ENCODE results near the gene TMEM167B. TPM values are rescaled to one million over a fixed set of nuclear protein-coding genes. Genes with fewer than 3 reads are reported as not detected.

Gene TMEM167B
- total RNA-seq, 1 experiment from 2014 or later = 23.6 TPM

GRCh38 chr1:109114342-109114674 is 23.7 kb downstream of the TMEM167B start:
- no peaks in the 10 kb centered on the region for H3K36me3 ChIP-seq (ENCODE audit: low read depth)
- H3K4me2 ChIP-seq = no peak overlapping the region
- H3K79me2 ChIP-seq (ENCODE audit: low read depth) = no peaks in the 10 kb centered on the region
- H3F3A ChIP-seq (ENCODE audit: insufficient read depth, low read depth) = peaks cover 6% of the 10 kb centered on the region; the same call in 1 of the 2 replicates
- no peak for DNase-seq
- no peaks in the 10 kb centered on the region for H3K9me2 ChIP-seq (ENCODE audit: insufficient read depth)
- H3K4me3 ChIP-seq = no peak overlapping the region
- no peak overlapping the region for H2AFZ ChIP-seq
- ChIA-PET POLR2A (ENCODE audit: unreplicated experiment) (no interaction called here), CTCF (no interaction called here)
- no peak for TF ChIP-seq CTCF (conservative IDR thresholded peaks at IDR 0.05)
- no peak for TF ChIP-seq EZH2 (IDR thresholded peaks at IDR 0.05; ENCODE audit: low read depth)
- H3K4me1 ChIP-seq (replicated peaks; ENCODE audit: insufficient read depth) = 0 out of 2 replicates have a peak, but pooled peaks cover 3% of the 10 kb centered on the region
- no peak overlapping the region for H3K27ac ChIP-seq
- H4K20me1 ChIP-seq (ENCODE audit: insufficient read depth) = no peaks in the 10 kb centered on the region
- no peaks in the 10 kb centered on the region for H3K9me3 ChIP-seq (ENCODE audit: insufficient read depth, low read depth)
- intact Hi-C loops (cut with micrococcal nuclease; ENCODE audit: unreplicated experiment) = loop anchor here (5.0 kb wide), 1 partner anchor 152 kb away; the partner anchor contains the start of gene CLCC1
- BruUV-seq (replicated peaks) = no TSS peak
- no peaks in the 10 kb centered on the region for H3K27me3 ChIP-seq (ENCODE audit: insufficient read depth, low read depth)

GRCh38 chr1:109115685-109116084 is 25.1 kb downstream of the TMEM167B start:
- Histone ChIP-seq H3K4me2 (no peak overlapping the region), H3K4me3 (no peak overlapping the region), H3K79me2 (ENCODE audit: low read depth) (no peaks in the 10 kb centered on the region), H3K27me3 (ENCODE audit: insufficient read depth, low read depth) (no peaks in the 10 kb centered on the region), H3K27ac (no peak overlapping the region), H3K9me3 (ENCODE audit: insufficient read depth, low read depth) (no peaks in the 10 kb centered on the region), H3F3A (ENCODE audit: insufficient read depth, low read depth) (peaks cover 6% of the 10 kb centered on the region; the same call in 1 of the 2 replicates), H3K9me2 (ENCODE audit: insufficient read depth) (no peaks in the 10 kb centered on the region), H2AFZ (no peak overlapping the region), H3K36me3 (ENCODE audit: low read depth) (no peaks in the 10 kb centered on the region), H3K4me1 (replicated peaks; ENCODE audit: insufficient read depth) (0 out of 2 replicates have a peak, but pooled peaks cover 3% of the 10 kb centered on the region), H4K20me1 (ENCODE audit: insufficient read depth) (no peaks in the 10 kb centered on the region)
- no peak for TF ChIP-seq CTCF (conservative IDR thresholded peaks at IDR 0.05)
- TF ChIP-seq EZH2 (IDR thresholded peaks at IDR 0.05; ENCODE audit: low read depth) = no peak
- DNase-seq = no peak
- ChIA-PET CTCF (interaction anchor here (0.6 kb wide), 1 partner anchor 15 kb away, joined by 4 read pairs; no protein-coding TSS in a partner anchor), POLR2A (ENCODE audit: unreplicated experiment) (no interaction called here)
- intact Hi-C loops (cut with micrococcal nuclease; ENCODE audit: unreplicated experiment) = no loop called here
- no TSS peak for BruUV-seq (replicated peaks)

GRCh38 chr1:109116286-109116685 is 25.7 kb downstream of the TMEM167B start:
- no peaks in the 10 kb centered on the region for H4K20me1 ChIP-seq (ENCODE audit: insufficient read depth)
- POLR2A ChIA-PET (ENCODE audit: unreplicated experiment) = no interaction called here

More at GRCh38 chr1:109116286-109116685, 25.7 kb downstream of the TMEM167B start:
- intact Hi-C loops (cut with micrococcal nuclease; ENCODE audit: unreplicated experiment) = no loop called here
- no peaks in the 10 kb centered on the region for H3K79me2 ChIP-seq (ENCODE audit: low read depth)
- no peaks in the 10 kb centered on the region for H3K9me3 ChIP-seq (ENCODE audit: insufficient read depth, low read depth)
- H3F3A ChIP-seq (ENCODE audit: insufficient read depth, low read depth) = peaks cover 6% of the 10 kb centered on the region; the same call in 1 of the 2 replicates
- CTCF ChIA-PET = interaction anchor here (0.5 to 0.6 kb wide), 2 partner anchors 10 to 15 kb away, joined by 4 to 5 read pairs; no protein-coding TSS in a partner anchor
- H3K36me3 ChIP-seq (ENCODE audit: low read depth) = no peaks in the 10 kb centered on the region
- 0 out of 2 replicates have a peak, but pooled peaks cover 3% of the 10 kb centered on the region for H3K4me1 ChIP-seq (replicated peaks; ENCODE audit: insufficient read depth)
- no peak overlapping the region for H3K4me2 ChIP-seq
- TF ChIP-seq CTCF (conservative IDR thresholded peaks at IDR 0.05) (no peak), EZH2 (IDR thresholded peaks at IDR 0.05; ENCODE audit: low read depth) (no peak)
- no peaks in the 10 kb centered on the region for H3K27me3 ChIP-seq (ENCODE audit: insufficient read depth, low read depth)
- no peak overlapping the region for H2AFZ ChIP-seq
- H3K4me3 ChIP-seq = no peak overlapping the region
- DNase-seq = peak in 1 of 2 experiments; percentile 37
- no peak overlapping the region for H3K27ac ChIP-seq
- no peaks in the 10 kb centered on the region for H3K9me2 ChIP-seq (ENCODE audit: insufficient read depth)
- BruUV-seq (replicated peaks) = no TSS peak

Data from PC-9 (cell line).